CD4-positive, alpha-beta T cell treated with Interleukin-2 at 100 ng/mL for 4 hours (primary cell): Measurements from ENCODE around the gene ASXL1.
A peak's percentile ranks its signal among the peaks of the same experiment; 100 is the strongest.
"Not testable (repeated sequence)": the region's sequence is repeated elsewhere in the genome, so short reads cannot be mapped to it uniquely, and the experiment has no call there.

Experiments used
- DNase-seq: peaks from one replicate; pipeline ENCODE4 v3.0.0-alpha.2; 2020; ENCODE audit warnings: low spot score

The ASXL1 gene

GRCh38 chr20:32337937-32338661 is 20.0 kb upstream of the ASXL1 start:
- DNase-seq = no peak

GRCh38 chr20:32338665-32339064 is 19.5 kb upstream of the ASXL1 start:
- no peak for DNase-seq

GRCh38 chr20:32339116-32339515 is 19.0 kb upstream of the ASXL1 start:
- DNase-seq = no peak

- DNase-seq = not testable (repeated sequence)
Observed at GRCh38 chr20:32341053-32341452, 17.1 kb upstream of the ASXL1 start.

- DNase-seq = no peak
Observed at GRCh38 chr20:32343439-32343838, 14.7 kb upstream of the ASXL1 start.

GRCh38 chr20:32344835-32345506 is 13.2 kb upstream of the ASXL1 start:
- no peak for DNase-seq

- no peak for DNase-seq
Observed at GRCh38 chr20:32348207-32348606, 9.9 kb upstream of the ASXL1 start.

GRCh38 chr20:32350421-32350820 is 7.7 kb upstream of the ASXL1 start:
- no peak for DNase-seq

- no peak for DNase-seq
Observed at GRCh38 chr20:32352121-32352720, 5.9 kb upstream of the ASXL1 start.

- DNase-seq = no peak
Observed at GRCh38 chr20:32353848-32354496, 4.2 kb upstream of the ASXL1 start.

GRCh38 chr20:32354592-32355416 is 3.3 kb upstream of the ASXL1 start:
- no peak for DNase-seq

- DNase-seq = no peak
Observed at GRCh38 chr20:32355417-32355841, 2.7 kb upstream of the ASXL1 start.

- not testable (repeated sequence) for DNase-seq
Observed at GRCh38 chr20:32355907-32356621, 2.1 kb upstream of the ASXL1 start.

GRCh38 chr20:32356622-32357374 is 1.3 kb upstream of the ASXL1 start:
- no peak for DNase-seq

- DNase-seq = no peak
Observed at GRCh38 chr20:32357375-32357868, 709 bp upstream of the ASXL1 start.

GRCh38 chr20:32358632-32358882 is 426 bp downstream of the ASXL1 start:
- DNase-seq = no peak

- DNase-seq = peak; percentile 59
Observed at GRCh38 chr20:32358883-32359632, 927 bp downstream of the ASXL1 start.

GRCh38 chr20:32359633-32360332 is 1.7 kb downstream of the ASXL1 start:
- no peak for DNase-seq

GRCh38 chr20:32360333-32360634 is 2.2 kb downstream of the ASXL1 start:
- no peak for DNase-seq
